ENCODE measurements around the gene WT1.
A peak's percentile ranks its signal among the peaks of the same experiment; 100 is the strongest.

The WT1 gene

DNA sequence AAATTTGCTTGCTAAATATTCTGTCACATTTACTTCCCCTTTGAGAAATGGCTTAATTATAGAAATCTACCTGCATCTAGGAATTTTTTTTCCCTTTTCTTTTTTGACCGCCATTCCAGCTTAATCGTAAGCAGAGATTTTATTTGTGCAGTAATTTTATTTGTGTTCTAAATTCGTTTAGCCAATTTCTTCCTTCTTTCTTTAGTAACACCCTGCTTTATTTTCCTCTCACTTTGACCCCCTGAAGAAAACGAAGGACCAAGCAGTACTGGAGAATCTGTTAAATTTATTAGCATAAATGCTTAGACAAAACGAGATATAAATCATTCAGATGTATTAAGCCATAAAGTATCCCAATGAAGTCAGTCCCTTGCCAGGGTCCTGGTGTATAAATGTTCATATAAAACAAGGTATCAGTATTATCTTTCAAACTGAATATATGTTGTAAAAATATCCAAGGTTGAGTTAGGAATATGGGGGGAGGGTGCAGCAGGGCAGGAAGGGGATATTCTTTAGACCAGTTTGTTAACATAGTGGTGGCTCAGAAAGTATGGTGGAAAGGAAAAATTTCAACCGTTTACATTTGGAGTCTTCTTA, 5.1 kb upstream of the WT1 start:
- Histone ChIP-seq H3K27me3 (ENCODE audit: insufficient read depth, low read length, poor library complexity) (no peaks in the 10 kb centered on the region), H3K4me2 (ENCODE audit: insufficient read depth, low read length) (no peak overlapping the region), H3K27ac (ENCODE audit: low read length) (no peak overlapping the region), H4K20me1 (ENCODE audit: insufficient read depth, low read length) (no peaks in the 10 kb centered on the region), H3K36me3 (ENCODE audit: insufficient read depth, low read length) (no peaks in the 10 kb centered on the region), H3K79me2 (ENCODE audit: insufficient read depth, low read length) (no peaks in the 10 kb centered on the region), H3K9ac (ENCODE audit: low read depth, low read length) (no peak overlapping the region), H3K4me3 (ENCODE audit: low read depth in 1 of 2, low read length in 2 of 2) (no peak overlapping the region), H3K9me3 (ENCODE audit: insufficient read depth, low read length, severe bottlenecking) (no peaks in the 10 kb centered on the region), H2AFZ (ENCODE audit: low read depth, low read length) (no peak overlapping the region), H3K4me1 (ENCODE audit: insufficient read depth, low read length) (peaks cover 28% of the 10 kb centered on the region)
- TF ChIP-seq EZH2 (IDR thresholded peaks at IDR 0.05; ENCODE audit: borderline replicate concordance, low read depth, low read length, severe bottlenecking): no peak
- TF ChIP-seq, protein P1, sequence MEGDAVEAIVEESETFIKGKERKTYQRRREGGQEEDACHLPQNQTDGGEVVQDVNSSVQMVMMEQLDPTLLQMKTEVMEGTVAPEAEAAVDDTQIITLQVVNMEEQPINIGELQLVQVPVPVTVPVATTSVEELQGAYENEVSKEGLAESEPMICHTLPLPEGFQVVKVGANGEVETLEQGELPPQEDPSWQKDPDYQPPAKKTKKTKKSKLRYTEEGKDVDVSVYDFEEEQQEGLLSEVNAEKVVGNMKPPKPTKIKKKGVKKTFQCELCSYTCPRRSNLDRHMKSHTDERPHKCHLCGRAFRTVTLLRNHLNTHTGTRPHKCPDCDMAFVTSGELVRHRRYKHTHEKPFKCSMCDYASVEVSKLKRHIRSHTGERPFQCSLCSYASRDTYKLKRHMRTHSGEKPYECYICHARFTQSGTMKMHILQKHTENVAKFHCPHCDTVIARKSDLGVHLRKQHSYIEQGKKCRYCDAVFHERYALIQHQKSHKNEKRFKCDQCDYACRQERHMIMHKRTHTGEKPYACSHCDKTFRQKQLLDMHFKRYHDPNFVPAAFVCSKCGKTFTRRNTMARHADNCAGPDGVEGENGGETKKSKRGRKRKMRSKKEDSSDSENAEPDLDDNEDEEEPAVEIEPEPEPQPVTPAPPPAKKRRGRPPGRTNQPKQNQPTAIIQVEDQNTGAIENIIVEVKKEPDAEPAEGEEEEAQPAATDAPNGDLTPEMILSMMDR (IDR thresholded peaks at IDR 0.05; ENCODE audit: borderline replicate concordance, extremely low read depth, low read length, poor library complexity, severe bottlenecking): no peak
- DNase-seq (no peak), ATAC-seq (ENCODE audit: insufficient read depth, low read depth) (no peak)

DNA sequence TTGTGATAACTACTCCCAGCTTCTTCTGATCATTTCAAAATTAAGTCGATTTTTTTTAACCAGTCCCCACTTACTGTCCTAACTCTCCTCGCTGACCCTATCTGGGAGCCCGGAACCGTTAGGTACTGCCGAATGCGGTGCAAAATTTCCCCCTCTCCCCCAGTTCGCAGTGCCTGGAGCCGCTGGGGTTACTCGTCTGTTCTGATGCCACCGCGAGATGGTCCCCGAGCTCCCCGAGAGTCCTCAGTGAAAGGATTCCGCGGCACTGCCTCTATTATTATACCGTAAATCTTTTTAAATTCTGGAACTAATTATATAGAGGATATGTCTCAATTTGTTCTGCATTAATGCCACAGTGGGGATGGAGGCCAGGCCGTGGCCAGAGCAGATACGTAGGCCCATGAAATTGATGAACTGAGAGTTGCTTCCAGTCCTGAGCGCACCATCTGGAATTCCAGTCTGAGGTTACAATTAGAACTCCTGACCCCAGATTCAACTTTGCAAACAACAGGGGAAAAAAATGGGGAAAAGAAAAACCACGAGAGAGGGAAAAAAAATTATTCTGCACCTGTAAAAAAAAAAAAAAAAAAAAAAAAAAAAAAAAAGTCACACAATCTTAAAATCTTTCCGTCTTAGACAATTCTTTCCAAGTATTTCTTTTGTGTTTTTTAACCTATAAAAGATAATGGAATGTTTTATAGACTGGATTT, 4.3 kb upstream of the WT1 start:
- Histone ChIP-seq H3K4me2 (ENCODE audit: insufficient read depth, low read length) (no peak overlapping the region), H3K4me3 (ENCODE audit: low read depth in 1 of 2, low read length in 2 of 2) (no peak overlapping the region), H2AFZ (ENCODE audit: low read depth, low read length) (no peak overlapping the region), H3K27ac (ENCODE audit: low read length) (no peak overlapping the region), H3K79me2 (ENCODE audit: insufficient read depth, low read length) (no peaks in the 10 kb centered on the region), H4K20me1 (ENCODE audit: insufficient read depth, low read length) (no peaks in the 10 kb centered on the region), H3K27me3 (ENCODE audit: insufficient read depth, low read length, poor library complexity) (no peaks in the 10 kb centered on the region), H3K9me3 (ENCODE audit: insufficient read depth, low read length, severe bottlenecking) (no peaks in the 10 kb centered on the region), H3K36me3 (ENCODE audit: insufficient read depth, low read length) (no peaks in the 10 kb centered on the region), H3K9ac (ENCODE audit: low read depth, low read length) (no peak overlapping the region), H3K4me1 (ENCODE audit: insufficient read depth, low read length) (peaks cover 28% of the 10 kb centered on the region)
- no peak for DNase-seq
- ATAC-seq (ENCODE audit: insufficient read depth, low read depth): no peak
- no peak for TF ChIP-seq EZH2 (IDR thresholded peaks at IDR 0.05; ENCODE audit: borderline replicate concordance, low read depth, low read length, severe bottlenecking)
- TF ChIP-seq, protein P1 (IDR thresholded peaks at IDR 0.05; ENCODE audit: borderline replicate concordance, extremely low read depth, low read length, poor library complexity, severe bottlenecking): no peak

DNA sequence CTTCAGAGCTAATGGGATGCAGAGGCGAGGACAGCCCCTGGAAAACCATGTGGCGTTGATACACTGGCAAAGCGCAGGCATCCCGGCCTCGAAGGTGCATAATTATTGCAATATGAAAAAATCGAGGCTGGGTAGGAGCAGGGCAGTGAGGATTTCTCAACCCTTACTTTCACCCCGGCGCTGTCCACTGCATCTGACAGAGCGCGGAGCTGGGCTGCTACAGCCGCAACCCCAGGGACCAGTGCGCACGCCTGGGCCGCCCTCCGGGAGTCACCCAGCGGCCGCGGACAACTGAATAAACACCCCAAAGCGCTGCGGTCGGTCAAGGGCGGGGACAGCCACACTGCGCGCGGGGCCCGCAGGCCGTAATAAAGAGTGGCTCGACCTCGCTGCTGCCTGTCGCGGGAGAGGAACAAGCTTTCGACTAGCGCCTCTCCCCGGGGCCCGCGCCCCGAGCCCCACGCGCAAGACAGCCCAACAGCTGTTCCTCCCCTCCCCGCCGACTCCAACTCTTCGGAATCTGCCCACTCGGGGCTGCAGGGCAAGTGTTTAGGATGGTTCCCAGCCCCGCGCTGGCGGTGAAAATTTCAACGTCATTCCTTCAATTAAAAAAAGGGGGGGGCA, 3.6 kb upstream of the WT1 start:
- Histone ChIP-seq H3K4me3 (ENCODE audit: low read depth in 1 of 2, low read length in 2 of 2) (no peak overlapping the region), H3K27me3 (ENCODE audit: insufficient read depth, low read length, poor library complexity) (no peaks in the 10 kb centered on the region), H2AFZ (ENCODE audit: low read depth, low read length) (no peak overlapping the region), H3K4me2 (ENCODE audit: insufficient read depth, low read length) (no peak overlapping the region), H3K79me2 (ENCODE audit: insufficient read depth, low read length) (no peaks in the 10 kb centered on the region), H4K20me1 (ENCODE audit: insufficient read depth, low read length) (no peaks in the 10 kb centered on the region), H3K9ac (ENCODE audit: low read depth, low read length) (no peak overlapping the region), H3K27ac (ENCODE audit: low read length) (0 out of 2 replicates have a peak overlapping the region, but pooled peaks have one; percentile 2), H3K9me3 (ENCODE audit: insufficient read depth, low read length, severe bottlenecking) (peaks cover under 1% of the 10 kb centered on the region), H3K4me1 (ENCODE audit: insufficient read depth, low read length) (peaks cover 28% of the 10 kb centered on the region), H3K36me3 (ENCODE audit: insufficient read depth, low read length) (no peaks in the 10 kb centered on the region)
- DNase-seq (no peak), ATAC-seq (ENCODE audit: insufficient read depth, low read depth) (no peak)
- TF ChIP-seq, protein P1 (IDR thresholded peaks at IDR 0.05; ENCODE audit: borderline replicate concordance, extremely low read depth, low read length, poor library complexity, severe bottlenecking): no peak
- TF ChIP-seq EZH2 (IDR thresholded peaks at IDR 0.05; ENCODE audit: borderline replicate concordance, low read depth, low read length, severe bottlenecking): no peak

Measured in DND-41 (cell line).